Omental fat pad (tissue), 4 donors: ENCODE measurements around the gene ADARB1. TPM values are rescaled to one million over a fixed set of nuclear protein-coding genes. Genes with fewer than 3 reads are reported as not detected.
A peak's percentile ranks its signal among the peaks of the same experiment; 100 is the strongest.

ENCODE experiments used
- ATAC-seq: fragments of 150-250 bp; one replicate; pipeline ENCODE4 v1.9.1; 2016; ENCODE audit warnings: mild to moderate bottlenecking, moderate library complexity; ENCODE audit not compliant: low FRiP score
- DNase-seq: peaks from one replicate; pipeline ENCODE4 v3.0.0-alpha.2; 2019; ENCODE audit warnings: low spot score
- total RNA-seq, 4 donors: library from RNA; depleted of rRNA; stranded (reverse); fragments of >200 nt; gene quantifications; one replicate each; pipeline ENCODE4 v1.1.0, GENCODE V29; 2016
- TF ChIP-seq, protein P1 (sequence below), 3 donors: fragments of 450-650 bp; IDR thresholded peaks; one replicate each; pipeline ENCODE4 v1.5.1; 2016 to 2017; ENCODE audit warnings: antibody characterized with exemption in 3 of 3, mild to moderate bottlenecking in 3 of 3, moderate library complexity in 2 of 3

ADARB1 gene
- total RNA-seq, 4 donors from 2014 or later, result 17.3 to 38.3 (median 23.3) TPM

DNA sequence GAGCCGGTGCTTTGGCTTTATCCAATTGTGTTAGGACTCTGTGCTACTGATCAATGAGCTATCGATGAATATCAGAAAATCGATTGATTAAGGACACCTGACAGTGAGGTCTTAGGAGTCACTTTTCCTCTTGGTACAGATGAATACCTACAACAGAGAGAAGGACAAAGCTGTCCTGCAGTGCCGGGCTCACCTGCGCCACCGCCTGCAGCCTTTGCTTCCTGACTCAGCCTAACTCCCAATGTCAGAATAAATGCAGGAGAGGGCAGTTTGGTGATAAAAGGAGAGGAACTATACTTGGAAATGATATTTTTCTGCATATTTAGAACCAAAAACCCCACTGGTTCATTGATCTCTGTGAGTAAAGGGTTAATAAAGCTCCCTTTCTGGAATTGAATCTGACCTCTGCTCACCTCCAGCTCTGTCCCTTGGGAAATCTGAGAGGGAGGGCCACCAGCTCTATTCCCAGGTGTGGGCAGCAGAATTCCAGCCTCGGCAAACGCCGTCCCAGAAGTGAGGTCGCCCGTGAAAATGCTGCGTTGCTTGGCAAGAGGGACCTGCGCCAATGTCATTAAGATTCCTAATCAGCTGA lies 174.0 kb downstream of the ADARB1 start:
- DNase-seq (no peak), ATAC-seq (no peak)
- TF ChIP-seq, protein P1, sequence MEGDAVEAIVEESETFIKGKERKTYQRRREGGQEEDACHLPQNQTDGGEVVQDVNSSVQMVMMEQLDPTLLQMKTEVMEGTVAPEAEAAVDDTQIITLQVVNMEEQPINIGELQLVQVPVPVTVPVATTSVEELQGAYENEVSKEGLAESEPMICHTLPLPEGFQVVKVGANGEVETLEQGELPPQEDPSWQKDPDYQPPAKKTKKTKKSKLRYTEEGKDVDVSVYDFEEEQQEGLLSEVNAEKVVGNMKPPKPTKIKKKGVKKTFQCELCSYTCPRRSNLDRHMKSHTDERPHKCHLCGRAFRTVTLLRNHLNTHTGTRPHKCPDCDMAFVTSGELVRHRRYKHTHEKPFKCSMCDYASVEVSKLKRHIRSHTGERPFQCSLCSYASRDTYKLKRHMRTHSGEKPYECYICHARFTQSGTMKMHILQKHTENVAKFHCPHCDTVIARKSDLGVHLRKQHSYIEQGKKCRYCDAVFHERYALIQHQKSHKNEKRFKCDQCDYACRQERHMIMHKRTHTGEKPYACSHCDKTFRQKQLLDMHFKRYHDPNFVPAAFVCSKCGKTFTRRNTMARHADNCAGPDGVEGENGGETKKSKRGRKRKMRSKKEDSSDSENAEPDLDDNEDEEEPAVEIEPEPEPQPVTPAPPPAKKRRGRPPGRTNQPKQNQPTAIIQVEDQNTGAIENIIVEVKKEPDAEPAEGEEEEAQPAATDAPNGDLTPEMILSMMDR (IDR thresholded peaks at IDR 0.05), result no peak

DNA sequence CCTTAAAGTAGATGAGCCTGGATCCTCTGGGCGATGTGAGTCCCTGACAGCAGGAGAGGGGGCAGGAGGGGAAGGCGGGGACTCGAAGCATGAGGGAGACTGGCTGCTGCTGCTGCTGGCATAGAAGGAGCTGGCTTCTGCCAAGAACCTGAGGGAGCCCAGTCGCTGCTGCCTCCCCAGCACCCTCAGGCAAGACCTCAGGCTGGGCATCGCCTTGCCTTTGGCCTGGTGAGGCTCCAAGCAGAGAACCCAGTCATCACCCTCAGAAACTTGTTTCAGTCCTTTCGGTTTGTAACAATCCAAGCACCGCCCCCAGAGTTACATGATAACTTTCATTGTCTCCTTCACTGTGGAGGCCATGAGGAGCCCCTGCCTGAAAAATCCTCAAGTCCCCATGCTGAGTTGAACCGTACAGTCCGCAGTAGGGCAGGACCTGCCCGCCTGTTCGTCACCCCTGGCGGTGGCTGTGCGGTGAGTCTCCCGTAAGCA lies 174.6 kb downstream of the ADARB1 start:
- no peak for DNase-seq
- peak; percentile 51 for ATAC-seq
- TF ChIP-seq, protein P1 (IDR thresholded peaks at IDR 0.05), result no peak

DNA sequence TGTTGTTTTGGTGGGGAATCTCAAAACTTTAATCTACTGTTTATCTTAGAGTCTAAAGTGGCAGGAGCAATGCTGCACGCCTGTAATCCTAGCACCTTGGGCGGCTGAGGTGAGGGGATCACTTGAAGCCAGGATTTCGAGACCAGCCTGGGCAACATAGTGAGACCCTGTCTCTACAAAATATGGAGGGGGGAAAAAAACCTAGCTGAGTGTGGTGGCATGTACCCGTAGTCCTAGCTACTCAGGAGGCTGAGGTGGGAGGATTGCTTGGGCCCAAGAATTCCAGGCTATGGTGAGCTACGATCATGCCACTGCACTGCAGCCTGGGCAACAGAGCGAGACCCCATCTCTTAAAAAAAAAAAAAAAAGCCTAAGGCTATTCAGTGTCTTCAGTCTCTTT lies 175.2 kb downstream of the ADARB1 start:
- ATAC-seq, result no peak
- TF ChIP-seq, protein P1 (IDR thresholded peaks at IDR 0.05), result no peak
- no peak for DNase-seq

DNA sequence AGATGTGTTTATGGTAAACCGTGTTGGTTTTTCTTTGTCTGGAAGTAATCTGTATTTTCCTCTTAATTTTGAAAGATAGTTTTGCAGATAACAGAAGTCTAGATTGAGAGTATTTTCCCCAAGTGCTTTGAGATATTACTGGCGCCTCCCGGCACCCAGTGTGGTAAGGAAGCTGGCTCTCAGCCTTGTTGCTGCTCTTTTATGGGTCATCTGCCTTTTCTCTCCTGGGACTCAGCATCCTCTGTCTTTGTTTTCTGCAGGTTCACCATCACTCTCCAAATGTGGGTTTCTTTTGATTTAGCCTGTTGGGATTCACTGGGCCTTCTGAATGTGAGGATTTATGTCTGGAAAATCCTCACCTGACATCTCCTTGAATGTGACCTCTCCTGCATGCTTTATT lies 175.9 kb downstream of the ADARB1 start:
- no peak for DNase-seq
- ATAC-seq, result no peak
- TF ChIP-seq, protein P1 (IDR thresholded peaks at IDR 0.05), result no peak

DNA sequence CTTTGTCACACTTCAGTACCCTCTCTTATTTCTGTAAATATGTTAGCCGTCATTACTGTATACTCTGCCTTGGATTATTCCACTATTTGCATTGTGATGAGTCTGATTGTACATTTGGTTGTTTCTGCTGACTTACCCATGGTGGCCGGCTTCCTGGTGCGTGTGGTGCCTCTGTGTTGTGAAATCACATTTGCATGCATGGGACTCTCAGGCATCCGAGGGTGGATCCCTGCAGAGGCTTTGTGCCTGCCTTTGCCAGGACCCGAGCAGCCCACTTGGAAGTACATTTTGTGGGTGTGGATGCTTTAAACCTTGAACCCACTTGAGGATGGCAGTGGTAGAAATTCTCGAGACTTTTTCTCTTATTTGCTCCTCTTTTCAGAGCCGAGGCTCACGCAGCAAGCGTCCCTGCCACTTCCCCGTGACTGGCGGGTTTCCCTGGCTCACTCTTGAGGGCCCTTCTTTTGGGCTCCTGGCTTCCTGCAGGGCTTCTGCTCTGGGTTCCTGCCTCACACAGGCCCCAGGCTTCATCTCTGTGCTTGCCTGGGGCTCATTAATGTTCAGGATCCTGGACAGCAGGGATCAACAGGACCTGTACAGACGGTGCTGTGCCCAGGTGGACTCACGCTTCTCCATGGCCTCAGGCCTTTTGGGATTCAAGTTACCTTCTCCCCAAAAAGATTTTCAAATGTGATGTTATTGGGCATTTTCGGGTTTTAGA lies 176.7 kb downstream of the ADARB1 start:
- TF ChIP-seq, protein P1 (IDR thresholded peaks at IDR 0.05), result no peak
- ATAC-seq (no peak), DNase-seq (no peak)

DNA sequence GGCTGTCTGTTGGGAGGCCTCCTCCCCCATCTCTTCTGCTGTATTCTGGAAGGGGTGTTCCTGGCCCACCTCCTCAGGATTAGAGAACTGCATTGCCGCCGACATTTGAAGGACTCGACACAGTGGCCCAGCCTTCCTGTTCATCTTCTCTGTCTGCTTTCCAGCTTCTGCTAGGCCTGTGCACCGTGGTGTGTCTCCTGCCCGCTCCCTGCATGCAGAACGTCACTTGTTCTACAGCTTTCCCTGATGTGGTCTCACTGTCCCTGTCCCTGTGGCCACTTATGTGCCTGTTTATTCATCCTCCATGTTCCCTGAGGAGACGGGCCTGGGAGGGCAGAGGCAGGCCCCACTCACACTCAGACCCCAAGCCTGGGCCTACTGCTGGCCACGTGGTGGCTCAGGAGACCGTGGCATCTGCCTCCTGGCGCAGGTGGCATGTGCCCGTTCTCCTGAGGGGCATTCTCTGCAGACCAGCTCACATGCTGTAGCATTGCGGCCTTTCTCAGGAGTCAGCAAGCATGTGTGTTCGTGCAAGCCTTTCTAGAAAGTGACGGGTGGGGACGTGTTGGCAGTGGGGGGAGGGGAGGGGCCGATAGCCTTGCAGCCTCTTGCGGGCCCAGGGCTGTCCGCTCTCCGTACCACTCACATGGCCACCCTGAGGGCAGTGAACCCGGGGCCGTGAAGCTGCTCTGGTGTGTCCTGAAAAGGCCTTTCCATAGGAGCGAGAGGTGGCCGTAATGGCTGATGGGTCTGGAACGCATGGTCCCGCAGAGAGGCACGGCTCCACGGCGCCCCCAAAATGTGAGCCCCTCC lies 177.5 kb downstream of the ADARB1 start:
- ATAC-seq, result no peak
- TF ChIP-seq, protein P1 (IDR thresholded peaks at IDR 0.05), result no peak

More for the DNA sequence above, 177.5 kb downstream of the ADARB1 start:
- no peak for DNase-seq
